K562 (cell line): Measurements from ENCODE around the gene TCFL5. TPM values are rescaled to one million over a fixed set of nuclear protein-coding genes. Genes with fewer than 3 reads are reported as not detected.

Experiments
- ARID2 ChIP-seq: fragments of 450-650 bp; IDR thresholded peaks from 2 replicates; pipeline ENCODE4 v1.6.1; 2017; ENCODE audit warnings: antibody characterized with exemption, mild to moderate bottlenecking
- BCL6 ChIP-seq: fragments of 250-450 bp; sonication (Bioruptor Pico); IDR thresholded peaks from 2 replicates; pipeline ENCODE4 v1.4.0; 2020
- BRD9 ChIP-seq: fragments of 450-650 bp; IDR thresholded peaks from 2 replicates; pipeline ENCODE4 v1.6.1; 2018; ENCODE audit warnings: low read depth; ENCODE audit not compliant: partially characterized antibody
- CREM ChIP-seq: IDR thresholded peaks from 2 replicates; pipeline ENCODE4 v1.6.1; 2014; ENCODE audit warnings: antibody characterized with exemption, low read depth
- DIDO1 ChIP-seq: fragments of 450-650 bp; IDR thresholded peaks from 2 replicates; pipeline ENCODE4 v1.6.1; 2016; ENCODE audit warnings: low read depth, missing biosample characterization, missing genetic modification characterization
- FIP1L1 ChIP-seq: fragments of 200-400 bp; formaldehyde crosslinking; IDR thresholded peaks from 2 replicates; pipeline ENCODE4 v1.6.1; 2018; ENCODE audit warnings: mild to moderate bottlenecking, low read depth, low read length; ENCODE audit not compliant: poor library complexity, severe bottlenecking
- FOXK2 ChIP-seq, 2 experiments: fragments of 450-650 bp; IDR thresholded peaks in 1 of 2; conservative IDR thresholded peaks in 1 of 2; 2 replicates each; pipeline ENCODE4 v1.6.1; 2016; ENCODE audit warnings: low read depth in 2 of 2, mild to moderate bottlenecking in 1 of 2
- GABPB1 ChIP-seq: sonication (generic); formaldehyde crosslinking; IDR thresholded peaks from 2 replicates; pipeline ENCODE4 v1.8.0; 2022; ENCODE audit warnings: mild to moderate bottlenecking, missing genetic modification reagents
- HDGF ChIP-seq: fragments of 450-650 bp; IDR thresholded peaks from 2 replicates; pipeline ENCODE4 v1.6.1; 2016
- HMG20A ChIP-seq: fragments of 450-650 bp; formaldehyde crosslinking; conservative IDR thresholded peaks from 2 replicates; pipeline ENCODE4 v1.4.0; 2020; ENCODE audit warnings: mild to moderate bottlenecking, mixed read lengths
- L3MBTL2 ChIP-seq: fragments of 450-650 bp; IDR thresholded peaks from 2 replicates; pipeline ENCODE4 v1.6.1; 2016; ENCODE audit warnings: mild to moderate bottlenecking, moderate library complexity
- LCOR ChIP-seq: sonication (generic); formaldehyde crosslinking; IDR thresholded peaks from 2 replicates; pipeline ENCODE4 v1.8.0; 2022; ENCODE audit warnings: mild to moderate bottlenecking, missing genetic modification reagents
- MTF1 ChIP-seq: fragments of 250-450 bp; sonication (Bioruptor Pico); IDR thresholded peaks from 2 replicates; pipeline ENCODE4 v1.9.0; 2021; ENCODE audit warnings: moderate library complexity, mild to moderate bottlenecking, inconsistent platforms, borderline replicate concordance
- PBX2 ChIP-seq, 2 experiments: IDR thresholded peaks in 1 of 2; conservative IDR thresholded peaks in 1 of 2; 2 replicates each; pipeline ENCODE4 v1.6.1; 2016; ENCODE audit warnings: low read depth in 2 of 2, mild to moderate bottlenecking in 1 of 2, missing compliant biosample characterization in 1 of 2, missing genetic modification characterization in 1 of 2, moderate library complexity in 1 of 2
- PHF8 ChIP-seq: fragments of 200-600 bp; sonication (generic); IDR thresholded peaks from 2 replicates; pipeline ENCODE4 v1.6.1; 2012; ENCODE audit warnings: mixed run types, mild to moderate bottlenecking, inconsistent platforms, low read length, moderate library complexity, borderline replicate concordance
- PML ChIP-seq: IDR thresholded peaks from 2 replicates; pipeline ENCODE4 v1.6.1; 2012; ENCODE audit warnings: low read length, inconsistent platforms
- RFX5 ChIP-seq: IDR thresholded peaks from 2 replicates; pipeline ENCODE4 v1.6.1; 2011; ENCODE audit warnings: low read depth, mild to moderate bottlenecking, improper control_type of control experiment, low read length
- TRIM24 ChIP-seq, 2 experiments: fragments of 450-650 bp; IDR thresholded peaks; 2 replicates each; pipeline ENCODE4 v1.6.1; 2016
- ZFX ChIP-seq: sonication (generic); formaldehyde crosslinking; IDR thresholded peaks from 2 replicates; pipeline ENCODE4 v1.8.0; 2022; ENCODE audit warnings: mild to moderate bottlenecking, missing genetic modification reagents, moderate library complexity
- ZNF121 ChIP-seq: sonication (generic); formaldehyde crosslinking; conservative IDR thresholded peaks from 2 replicates; pipeline ENCODE4 v1.8.0; 2022; ENCODE audit warnings: missing genetic modification reagents
- ZNF263 ChIP-seq: sonication (generic); formaldehyde crosslinking; IDR thresholded peaks from 2 replicates; pipeline ENCODE4 v1.8.0; 2022; ENCODE audit warnings: mild to moderate bottlenecking, missing genetic modification reagents, borderline replicate concordance
- ZNF384 ChIP-seq: IDR thresholded peaks from 2 replicates; pipeline ENCODE4 v1.6.1; 2012; ENCODE audit warnings: low read depth, low read length, improper control_type of control experiment
- ZNF431 ChIP-seq: sonication (generic); formaldehyde crosslinking; IDR thresholded peaks from 2 replicates; pipeline ENCODE4 v1.8.0; 2022; ENCODE audit warnings: mild to moderate bottlenecking, missing genetic modification reagents
- ZNF644 ChIP-seq: fragments of 200-800 bp; sonication (Bioruptor generic); IDR thresholded peaks from 2 replicates; pipeline ENCODE4 v1.6.1; 2016; ENCODE audit warnings: low read depth, missing genetic modification characterization, missing compliant biosample characterization
- ZNF778 ChIP-seq: fragments of 450-650 bp; formaldehyde crosslinking; IDR thresholded peaks from 2 replicates; pipeline ENCODE4 v1.4.0; 2020; ENCODE audit warnings: mild to moderate bottlenecking, moderate library complexity
- polyA plus RNA-seq, 8 experiments: library from polyadenylated mRNA; depleted of rRNA in 4 of 8; stranded (reverse) in 5 of 8; unstranded in 3 of 8; fragments of >200 nt; fragmentation: Nextera tagmentation in 2 of 8; fragmentation: Illumina TruSeq in 1 of 8; extraction: Ambion mirVana in 2 of 8; extraction: Trizol in 1 of 8; gene quantifications; 2 replicates each; pipeline versions ENCODE4 v1.2.1 to v1.2.3, GENCODE V29; 2011 to 2014; ENCODE audit warnings: inconsistent platforms in 1 of 8, missing spikeins in 1 of 8
- total RNA-seq, 7 experiments: library from RNA; depleted of rRNA in 6 of 7; stranded (reverse); fragments of >200 nt in 6 of 7; fragmentation: Illumina TruSeq in 2 of 7; extraction: Trizol in 2 of 7; gene quantifications; 2 replicates each; pipeline versions ENCODE4 v1.2.1 to v1.2.3, GENCODE V29; 2011 to 2021; ENCODE audit warnings: low replicate concordance in 1 of 7
- TF ChIP-seq, protein P1 (sequence below): IDR thresholded peaks from 2 replicates; pipeline ENCODE4 v1.6.1; 2011; ENCODE audit warnings: borderline replicate concordance, low read depth, mild to moderate bottlenecking, moderate library complexity, low read length; ENCODE audit not compliant: insufficient read depth, poor library complexity, severe bottlenecking

Gene TCFL5
- total and polyA plus RNA-seq, 9 of the 15 experiments (the other 6 are each of a cell fraction or from before 2014, with no cell fraction given), result 1.00 to 12.6 (median 9.1) TPM

DNA sequence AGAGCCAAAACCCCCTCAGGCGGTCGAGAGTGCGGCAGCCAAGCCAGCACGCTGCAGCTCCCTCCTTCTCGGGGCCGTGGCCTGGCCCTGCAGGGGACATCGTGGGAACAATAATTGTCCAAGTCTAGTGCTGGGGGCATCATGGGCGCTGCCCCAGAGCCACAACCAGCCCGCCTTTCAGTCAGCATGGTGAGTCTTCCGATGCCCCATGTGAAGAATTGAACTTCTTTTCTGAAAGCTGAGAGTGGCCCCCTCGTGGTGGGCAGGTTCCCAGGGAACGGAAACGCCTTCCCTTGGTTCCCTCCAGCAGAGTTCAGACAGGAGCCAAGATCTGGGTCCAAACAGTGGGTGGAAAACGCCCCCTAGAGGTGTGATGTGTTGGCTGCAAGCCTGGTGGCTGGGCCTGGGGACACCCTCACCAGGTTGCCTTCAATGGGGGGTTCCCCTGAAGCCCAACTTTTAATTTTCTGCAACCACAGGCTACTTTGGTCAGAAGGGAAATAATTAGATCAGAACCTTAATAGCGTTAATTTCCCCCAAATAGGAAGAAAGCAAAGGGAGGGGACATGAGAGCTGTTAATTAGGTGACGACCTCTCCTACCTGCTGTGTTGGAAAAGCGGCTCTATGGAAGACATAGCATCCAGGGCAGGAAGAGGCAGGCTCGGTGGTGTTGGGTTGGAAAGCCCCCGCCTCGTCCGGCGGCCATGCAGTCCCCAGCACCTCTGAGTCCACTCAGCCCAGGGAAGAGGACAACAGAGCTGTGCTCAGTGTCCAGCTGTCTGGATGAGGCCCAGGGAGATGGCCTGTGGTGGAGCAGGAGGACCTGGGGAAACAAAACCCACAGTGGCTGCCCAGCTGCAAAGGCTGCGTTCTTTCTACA lies 70.1 kb downstream of the TCFL5 start (continued):
- TF ChIP-seq, protein P1, sequence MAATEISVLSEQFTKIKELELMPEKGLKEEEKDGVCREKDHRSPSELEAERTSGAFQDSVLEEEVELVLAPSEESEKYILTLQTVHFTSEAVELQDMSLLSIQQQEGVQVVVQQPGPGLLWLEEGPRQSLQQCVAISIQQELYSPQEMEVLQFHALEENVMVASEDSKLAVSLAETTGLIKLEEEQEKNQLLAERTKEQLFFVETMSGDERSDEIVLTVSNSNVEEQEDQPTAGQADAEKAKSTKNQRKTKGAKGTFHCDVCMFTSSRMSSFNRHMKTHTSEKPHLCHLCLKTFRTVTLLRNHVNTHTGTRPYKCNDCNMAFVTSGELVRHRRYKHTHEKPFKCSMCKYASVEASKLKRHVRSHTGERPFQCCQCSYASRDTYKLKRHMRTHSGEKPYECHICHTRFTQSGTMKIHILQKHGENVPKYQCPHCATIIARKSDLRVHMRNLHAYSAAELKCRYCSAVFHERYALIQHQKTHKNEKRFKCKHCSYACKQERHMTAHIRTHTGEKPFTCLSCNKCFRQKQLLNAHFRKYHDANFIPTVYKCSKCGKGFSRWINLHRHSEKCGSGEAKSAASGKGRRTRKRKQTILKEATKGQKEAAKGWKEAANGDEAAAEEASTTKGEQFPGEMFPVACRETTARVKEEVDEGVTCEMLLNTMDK, result peak; percentile 83
- TF ChIP-seq BRD9 (no peak), ZNF263 (CRISPR knock-in tag) (no peak), ARID2 (peak; percentile 44; the same call in 1 of the 2 replicates), ZFX (CRISPR knock-in tag) (peak; percentile 31; the same call in 1 of the 2 replicates), BCL6 (CRISPR knock-in tag) (no peak), PML (no peak), TRIM24 (IDR thresholded peaks at IDR 0.05) (no peak), LCOR (no peak), ZNF431 (no peak), CREM (peak; percentile 39; the same call in 1 of the 2 replicates), ZNF644 (tag) (no peak), PHF8 (no peak), ZNF384 (no peak), FOXK2 (conservative IDR thresholded peaks at IDR 0.05 in 1 of 2, IDR thresholded peaks at IDR 0.05 in 1 of 2; ENCODE audit: low read depth in 2 of 2) (no peak), RFX5 (no peak), PBX2 (CRISPR knock-in tag; IDR thresholded peaks at IDR 0.05; ENCODE audit: low read depth) (no peak), PBX2 (tag; conservative IDR thresholded peaks at IDR 0.05; ENCODE audit: low read depth) (no peak), DIDO1 (tag) (no peak), FIP1L1 (no peak), GABPB1 (CRISPR knock-in tag) (peak; percentile 58), MTF1 (CRISPR knock-in tag) (no peak), ZNF121 (CRISPR knock-in tag) (no peak), L3MBTL2 (peak; percentile 76), HMG20A (CRISPR knock-in tag) (no peak), ZNF778 (CRISPR knock-in tag) (no peak), HDGF (no peak)
